NCI-H2171 treated with DMSO at 0.1 percent for 48 hours (cell line): ENCODE results near the gene VAMP2.

Experiments used
- DNase-seq: peaks from one replicate; lab custom pipeline; 2025; lab: John Stamatoyannopoulos, UW

VAMP2 gene

DNA sequence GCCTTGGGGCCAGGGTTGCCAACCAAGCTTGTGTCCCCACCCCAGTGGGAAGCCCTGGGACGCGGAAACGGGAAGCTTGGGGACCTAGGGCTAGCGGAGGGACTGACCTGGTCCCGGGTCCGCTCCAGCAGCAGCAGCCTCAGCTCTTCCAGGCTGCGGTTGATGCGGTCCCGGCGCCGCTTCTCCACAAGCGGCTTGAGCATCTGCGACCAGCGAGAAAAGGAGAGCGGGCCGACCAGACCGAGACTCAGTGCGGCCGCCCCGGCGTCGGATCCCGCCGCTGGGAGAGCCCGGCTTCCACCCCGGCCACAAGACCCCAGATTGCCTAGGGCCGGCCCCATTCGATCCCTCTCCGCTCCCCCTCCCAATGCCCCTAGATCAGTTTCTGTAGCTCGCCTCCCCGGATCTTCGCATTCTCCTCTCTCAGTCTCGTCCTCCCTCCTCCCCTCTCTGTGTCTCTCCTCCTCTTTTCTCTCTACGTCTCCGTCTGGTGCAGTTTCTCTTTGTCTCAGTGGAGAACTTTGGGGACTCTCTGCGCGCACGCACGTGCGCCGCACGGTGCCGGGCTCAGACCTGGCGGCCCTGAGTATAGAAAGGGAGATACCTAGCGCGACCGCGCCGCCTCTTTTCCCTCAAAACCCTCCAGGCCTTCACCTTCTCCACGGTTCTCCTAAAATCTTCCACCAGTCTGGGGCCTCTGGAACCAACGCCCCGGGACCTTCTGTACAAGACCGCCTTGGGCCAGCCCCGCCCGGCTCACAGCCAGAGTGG, 39.6 kb downstream of the VAMP2 start:
- DNase-seq: peak; percentile 40

DNA sequence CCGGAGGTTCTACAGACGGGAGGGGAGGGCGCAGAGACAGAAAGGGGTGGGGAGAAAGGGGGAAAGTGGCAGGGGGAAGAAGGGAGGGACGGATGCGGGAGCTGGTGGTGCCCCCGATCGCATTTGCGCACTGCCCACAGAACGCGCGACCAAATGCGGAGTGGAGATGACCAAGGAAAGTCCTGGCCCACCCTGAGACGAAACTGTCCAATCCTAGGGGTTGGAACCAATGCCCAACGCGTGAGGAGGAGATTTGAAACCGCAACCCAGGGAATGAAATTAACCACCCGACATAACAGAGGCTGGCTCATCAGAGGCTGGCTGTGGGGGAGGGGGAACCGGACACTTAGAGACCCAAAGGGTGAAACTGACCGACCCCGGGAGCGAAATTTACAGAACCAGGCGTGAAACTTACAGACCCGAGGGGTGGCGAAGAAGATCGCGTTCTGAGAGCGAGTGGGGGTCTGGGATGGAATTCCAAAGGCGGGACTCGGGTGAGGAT, 40.3 kb downstream of the VAMP2 start:
- no peak for DNase-seq

DNA sequence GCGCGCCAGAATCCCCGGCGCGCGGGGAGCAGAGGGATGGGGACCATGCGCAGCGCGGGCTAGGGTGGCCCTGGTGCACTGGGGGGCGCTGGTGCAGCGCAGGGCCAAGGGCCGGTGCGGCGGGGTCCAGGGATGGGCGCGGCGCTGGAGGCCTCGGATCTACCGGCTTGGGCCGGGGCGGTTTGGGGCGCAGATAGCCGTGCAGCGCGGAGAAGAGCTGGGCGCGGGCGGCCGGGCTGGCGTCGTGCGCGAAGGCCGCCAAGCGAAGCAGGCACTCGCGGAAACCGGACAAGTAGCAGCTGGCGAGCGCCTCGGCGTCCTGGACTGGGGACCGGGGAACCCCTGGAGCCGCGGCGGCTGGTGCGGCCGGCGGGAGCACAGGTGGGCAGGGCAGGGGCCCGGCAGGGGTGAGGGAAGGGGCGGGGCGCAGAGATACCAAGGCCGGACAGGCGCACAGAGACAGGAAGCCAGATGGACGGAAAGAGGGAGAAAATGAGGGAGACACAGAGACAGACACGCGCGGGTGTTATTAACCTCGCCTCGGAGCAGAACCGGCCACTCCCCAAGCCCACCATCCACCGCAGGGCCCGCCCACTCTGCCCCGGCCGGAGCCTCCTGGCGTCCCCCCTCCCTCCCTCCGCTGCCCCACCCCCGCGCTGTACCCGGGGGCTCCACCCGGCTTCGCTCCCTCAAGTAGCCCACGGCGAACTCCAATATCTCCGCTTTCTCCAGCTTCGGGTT, 40.9 kb downstream of the VAMP2 start:
- peak; percentile 60 for DNase-seq

GRCh38 chr17:8121407-8121680, 41.4 kb downstream of the VAMP2 start:
- no peak for DNase-seq

DNA sequence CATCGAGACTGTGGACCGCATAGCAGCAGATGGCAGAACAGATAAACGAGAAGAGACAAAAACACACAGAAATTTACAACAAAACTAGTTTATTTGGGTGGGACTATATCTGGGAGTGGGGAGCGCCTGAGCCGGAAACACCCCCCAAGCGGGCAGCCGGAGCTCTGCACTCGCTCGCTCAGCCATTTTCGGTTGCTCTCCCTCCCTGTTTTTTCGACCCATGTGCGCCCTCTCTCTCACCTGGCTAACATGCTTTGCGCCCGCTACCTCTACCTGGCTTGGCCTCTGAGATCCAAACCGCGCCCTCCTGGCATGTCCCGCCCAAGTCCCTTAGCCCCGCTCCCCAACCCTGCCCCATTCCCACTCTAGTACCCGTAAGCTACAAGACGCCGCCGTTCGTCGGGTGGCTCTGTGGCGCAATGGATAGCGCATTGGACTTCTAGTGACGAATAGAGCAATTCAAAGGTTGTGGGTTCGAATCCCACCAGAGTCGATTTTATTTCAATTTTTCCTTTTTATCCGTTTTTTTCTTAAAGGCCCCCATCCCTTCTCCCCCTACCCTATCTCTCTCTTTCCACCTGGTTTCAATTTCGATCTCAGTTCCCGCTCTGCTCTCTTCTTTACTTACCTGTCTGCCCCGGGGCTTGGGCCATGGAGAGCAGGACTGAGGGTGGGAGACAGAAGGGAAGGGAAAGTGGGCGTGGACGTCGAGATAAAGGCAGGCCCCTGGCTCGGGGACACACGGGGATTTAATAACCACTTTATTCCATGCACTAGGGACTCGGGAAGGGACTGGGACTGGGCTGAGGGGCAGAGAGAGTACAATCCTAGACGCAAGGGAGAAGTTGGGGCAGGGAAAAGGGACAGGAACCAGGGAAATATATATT, 42.0 kb downstream of the VAMP2 start:
- peak; percentile 91 for DNase-seq

- peak; percentile 91 for DNase-seq
These were observed 42.9 kb downstream of the VAMP2 start for GRCh38 chr17:8119581-8120519.

DNA sequence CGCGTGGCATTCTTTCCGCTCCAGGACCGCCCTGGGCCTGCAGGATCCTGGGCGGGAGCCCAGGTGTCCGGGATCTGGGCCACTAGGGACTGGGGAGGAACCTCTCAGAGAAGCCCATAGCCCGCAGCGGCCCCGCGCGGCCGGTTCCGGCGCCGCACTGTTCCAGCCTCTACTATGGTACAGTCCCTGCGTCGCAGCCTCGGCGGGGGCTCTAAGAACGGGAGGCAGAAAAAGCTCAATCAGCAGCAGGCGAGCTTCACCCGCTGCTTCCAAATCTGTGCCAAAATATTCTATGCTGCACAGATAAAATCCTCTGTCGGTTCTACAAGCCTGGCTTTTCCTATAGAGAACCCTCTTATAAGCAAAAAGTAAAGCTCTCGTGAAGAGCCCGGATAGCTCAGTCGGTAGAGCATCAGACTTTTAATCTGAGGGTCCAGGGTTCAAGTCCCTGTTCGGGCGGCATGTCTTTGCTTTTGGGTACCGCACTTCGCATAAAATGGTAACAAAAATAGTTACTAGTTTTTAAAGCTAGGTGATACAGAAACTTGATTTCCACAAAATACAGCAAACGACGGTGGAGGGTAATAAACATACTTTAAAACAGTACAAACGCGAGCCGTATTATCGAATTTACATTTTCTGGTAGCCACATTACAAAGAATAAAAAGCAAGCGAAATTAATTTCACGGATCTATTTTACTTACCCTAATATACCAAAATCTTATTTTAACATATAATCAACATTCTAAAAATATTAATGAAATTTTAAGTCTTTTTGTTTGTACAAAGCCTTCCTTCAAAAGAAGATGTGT, 43.8 kb downstream of the VAMP2 start:
- DNase-seq: peak; percentile 89

GRCh38 chr17:8117980-8118768, 44.6 kb downstream of the VAMP2 start, which contains the start of gene ALOXE3:
Gene ALOXE3 (minus strand): TSS chr17:8118514. CDS start chr17:8117990, 524 bp downstream.
- peak; percentile 52 for DNase-seq

GRCh38 chr17:8117367-8117979, 45.3 kb downstream of the VAMP2 start:
- no peak for DNase-seq

- DNase-seq: no peak
These were observed 46.0 kb downstream of the VAMP2 start for GRCh38 chr17:8116776-8117175.

DNA sequence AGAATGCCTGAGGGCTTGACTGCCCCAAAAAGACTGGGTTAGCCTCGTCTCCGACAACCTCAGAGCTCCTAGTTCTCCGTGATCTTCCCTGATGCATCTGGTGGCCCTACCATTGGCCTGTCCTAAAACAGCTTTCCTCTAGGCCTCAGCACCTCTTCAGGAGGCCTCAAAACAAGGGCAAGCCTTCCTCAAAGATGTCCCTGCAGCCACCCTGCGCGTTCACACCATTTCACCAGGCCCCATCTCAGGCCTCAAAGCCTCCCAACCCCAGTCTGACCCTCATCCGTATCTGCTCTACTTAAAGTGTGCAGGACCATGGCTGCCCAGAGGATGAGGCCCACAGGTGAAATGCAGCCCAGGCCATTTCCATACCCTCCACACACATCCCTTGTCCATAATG, 51.8 kb downstream of the VAMP2 start:
- no peak for DNase-seq

- DNase-seq: no peak
These were observed 52.3 kb downstream of the VAMP2 start for GRCh38 chr17:8110456-8110804.

- peak; percentile 67 for DNase-seq
These were observed 52.9 kb downstream of the VAMP2 start for GRCh38 chr17:8109661-8110455.
